Skeletal muscle cell (primary cell): Measurements from ENCODE around the gene SRSF8.

ENCODE experiments used
- DNase-seq: peaks from one replicate; pipeline ENCODE4 v3.0.0-alpha.2; 2010; ENCODE audit warnings: low read depth
- H3K4me3 ChIP-seq: 2 replicates; pipeline ENCODE4 v1.5.1; 2011; ENCODE audit warnings: low read depth, mild to moderate bottlenecking, control low read depth, low read length, moderate library complexity

Gene SRSF8

GRCh38 chr11:95067039-95067840 is 521 bp downstream of the SRSF8 start:
- no peak for DNase-seq
- H3K4me3 ChIP-seq, result peak overlapping the region; percentile 86

GRCh38 chr11:95067841-95068219 is 1.1 kb downstream of the SRSF8 start:
- peak overlapping the region; percentile 86 for H3K4me3 ChIP-seq
- no peak for DNase-seq

GRCh38 chr11:95068549-95068948 is 1.8 kb downstream of the SRSF8 start:
- peak overlapping the region; percentile 86 for H3K4me3 ChIP-seq
- peak; percentile 84 for DNase-seq

GRCh38 chr11:95070471-95070870 is 3.8 kb downstream of the SRSF8 start:
- H3K4me3 ChIP-seq, result no peak overlapping the region
- DNase-seq, result no peak

- H3K4me3 ChIP-seq, result no peak overlapping the region
- DNase-seq, result no peak
Measured at GRCh38 chr11:95072948-95073347, 6.2 kb downstream of the SRSF8 start.

GRCh38 chr11:95074792-95075563 is 8.3 kb downstream of the SRSF8 start:
- no peak for DNase-seq
- H3K4me3 ChIP-seq, result no peak overlapping the region

- H3K4me3 ChIP-seq, result no peak overlapping the region
- DNase-seq, result peak; percentile 92
Measured at GRCh38 chr11:95076416-95076815, 9.7 kb downstream of the SRSF8 start.

GRCh38 chr11:95076981-95077380 is 10.3 kb downstream of the SRSF8 start:
- DNase-seq, result no peak
- H3K4me3 ChIP-seq, result no peak overlapping the region

- no peak for DNase-seq
- H3K4me3 ChIP-seq, result no peak overlapping the region
Measured at GRCh38 chr11:95078526-95078925, 11.8 kb downstream of the SRSF8 start.

- DNase-seq, result no peak
- no peak overlapping the region for H3K4me3 ChIP-seq
Measured at GRCh38 chr11:95081010-95081409, 14.3 kb downstream of the SRSF8 start.

GRCh38 chr11:95081412-95081811 is 14.7 kb downstream of the SRSF8 start:
- H3K4me3 ChIP-seq, result no peak overlapping the region
- no peak for DNase-seq

GRCh38 chr11:95082576-95083001 is 15.9 kb downstream of the SRSF8 start:
- no peak overlapping the region for H3K4me3 ChIP-seq
- DNase-seq, result no peak

- no peak for DNase-seq
- H3K4me3 ChIP-seq, result no peak overlapping the region
Measured at GRCh38 chr11:95084509-95084908, 17.8 kb downstream of the SRSF8 start.

- H3K4me3 ChIP-seq, result no peak overlapping the region
- no peak for DNase-seq
Measured at GRCh38 chr11:95085117-95085816, 18.5 kb downstream of the SRSF8 start.

GRCh38 chr11:95086151-95086550 is 19.4 kb downstream of the SRSF8 start:
- DNase-seq, result no peak
- H3K4me3 ChIP-seq, result no peak overlapping the region

GRCh38 chr11:95086836-95087570 is 20.3 kb downstream of the SRSF8 start:
- DNase-seq, result no peak
- no peak overlapping the region for H3K4me3 ChIP-seq

- H3K4me3 ChIP-seq, result peak overlapping the region; percentile 87
- DNase-seq, result no peak
Measured at GRCh38 chr11:95088946-95089619, 22.4 kb downstream of the SRSF8 start.

- DNase-seq, result peak; percentile 51
- peak within 1 kb of the TSS; percentile 87 for H3K4me3 ChIP-seq
Measured at GRCh38 chr11:95089620-95090542, 23.2 kb downstream of the SRSF8 start, which contains the start of gene ENDOD1. TSS of gene ENDOD1 (plus strand) at chr11:95089846. CDS start at chr11:95089928, 82 bp downstream.
